ENCODE data around the gene KRTAP10-1.

The KRTAP10-1 gene

DNA sequence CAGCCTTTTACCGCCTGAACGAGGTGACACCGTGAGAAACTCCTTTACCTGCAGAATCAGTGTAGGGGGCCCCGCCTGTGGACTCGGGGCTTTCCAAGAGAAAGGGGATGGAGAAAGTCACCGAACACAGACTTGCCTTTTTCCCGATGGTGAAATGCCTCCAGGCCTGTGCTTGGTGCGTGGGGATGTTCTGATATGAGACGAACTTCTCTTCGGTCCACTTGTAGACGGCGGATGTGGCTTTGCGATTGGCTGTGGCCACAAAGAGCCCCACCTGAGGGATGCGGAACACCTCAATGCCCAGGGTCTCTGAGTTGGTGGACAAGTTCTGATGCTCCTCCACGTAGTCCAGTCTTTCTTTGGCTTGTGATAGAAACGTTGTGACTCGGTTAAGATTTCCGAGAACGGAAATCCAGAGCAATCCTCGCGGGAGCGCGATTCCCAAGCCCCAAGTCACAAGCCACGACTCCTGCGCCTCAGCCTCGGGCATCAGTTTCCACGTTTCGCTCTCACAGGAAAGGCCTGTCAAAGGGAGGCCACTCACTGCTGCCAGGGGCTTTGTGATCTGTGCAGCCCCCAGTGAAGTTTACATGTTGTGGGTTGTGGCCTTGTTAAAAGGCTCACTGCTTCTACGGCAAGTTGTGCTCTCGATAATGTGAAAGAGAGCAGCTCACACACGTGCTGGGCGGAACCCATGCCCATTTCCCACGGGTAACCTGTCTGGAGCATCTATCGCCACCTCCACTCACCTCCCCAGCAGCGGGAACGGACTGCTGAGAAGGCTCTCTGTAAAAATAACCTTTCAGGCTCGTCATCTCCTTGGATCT lies 12.6 kb downstream of the KRTAP10-1 start:
- DNase-seq = no peak

DNA sequence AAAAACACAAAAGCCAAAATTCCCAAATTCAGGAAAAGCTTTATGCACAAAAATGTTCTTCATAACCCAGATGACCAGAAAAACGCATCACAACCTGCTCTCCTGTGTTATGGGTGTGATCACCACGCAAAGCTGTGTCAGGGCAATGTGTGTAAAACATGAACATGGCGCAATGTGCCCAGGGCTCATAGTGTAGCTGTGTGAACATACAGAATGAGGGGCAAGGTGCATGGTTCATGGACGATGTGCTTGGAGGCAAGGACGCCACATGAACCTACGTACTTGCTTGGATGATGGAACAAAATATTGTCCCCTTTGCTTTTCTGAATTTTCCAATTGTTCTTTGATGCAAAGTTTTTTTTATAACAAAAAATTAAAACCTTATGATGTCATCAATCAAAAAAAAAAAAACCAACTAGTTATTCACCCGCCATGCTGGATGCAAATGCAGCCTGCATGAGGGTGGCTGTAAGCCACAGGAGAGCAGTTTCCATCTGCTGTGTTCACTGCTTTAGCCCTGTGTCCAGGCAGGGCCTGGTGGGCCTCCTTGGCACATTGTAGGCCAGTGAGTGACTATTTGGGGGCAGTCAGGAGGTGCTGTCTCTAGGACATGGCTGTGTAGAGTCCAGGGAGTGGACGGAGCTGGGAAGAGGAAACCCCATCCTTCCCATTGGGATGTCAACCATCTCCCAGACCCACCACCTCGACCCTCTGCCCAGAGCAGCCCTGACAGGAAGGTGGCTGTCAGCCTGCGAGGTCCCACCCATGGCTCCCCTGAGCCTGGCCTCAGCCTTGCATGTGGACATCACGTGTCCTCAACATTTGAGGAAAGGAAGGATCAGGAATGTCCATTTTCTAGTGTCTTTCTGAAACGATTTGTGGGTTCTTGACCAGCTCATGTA lies 13.6 kb downstream of the KRTAP10-1 start:
- DNase-seq = no peak

DNA sequence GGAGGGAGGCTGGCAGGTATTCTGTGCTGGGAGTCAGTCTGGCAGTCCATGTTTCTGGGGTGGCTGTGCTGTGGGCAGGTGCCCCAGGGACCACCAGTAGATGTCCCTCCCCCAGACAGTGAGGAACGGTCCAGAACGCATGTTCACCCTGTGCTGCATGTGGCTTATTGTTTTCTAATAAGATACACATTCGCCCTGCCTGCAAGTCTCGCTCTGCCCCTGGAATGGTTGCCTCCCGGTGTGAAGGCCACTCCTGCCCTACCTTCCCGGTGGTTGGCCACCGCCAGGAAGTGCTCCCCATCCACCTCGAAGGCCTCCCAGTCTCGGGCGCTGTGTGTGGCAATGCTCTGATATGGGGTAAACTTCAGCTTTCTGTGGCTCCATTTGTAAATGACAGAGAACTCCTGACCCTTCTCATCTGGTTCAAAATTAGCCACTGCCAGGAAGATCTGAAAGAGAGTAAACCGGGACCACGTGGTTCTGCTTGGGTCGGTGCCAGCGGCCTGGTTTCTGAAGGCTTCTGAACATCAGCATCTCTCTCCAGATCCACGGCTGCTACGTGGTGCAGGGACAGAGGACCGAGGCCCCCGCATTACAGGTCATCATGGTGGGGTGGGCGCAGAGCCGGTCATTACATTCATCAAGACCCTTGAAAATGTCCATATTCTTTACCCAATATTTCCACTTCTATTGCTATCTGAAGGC lies 14.5 kb downstream of the KRTAP10-1 start:
- DNase-seq = no peak

DNA sequence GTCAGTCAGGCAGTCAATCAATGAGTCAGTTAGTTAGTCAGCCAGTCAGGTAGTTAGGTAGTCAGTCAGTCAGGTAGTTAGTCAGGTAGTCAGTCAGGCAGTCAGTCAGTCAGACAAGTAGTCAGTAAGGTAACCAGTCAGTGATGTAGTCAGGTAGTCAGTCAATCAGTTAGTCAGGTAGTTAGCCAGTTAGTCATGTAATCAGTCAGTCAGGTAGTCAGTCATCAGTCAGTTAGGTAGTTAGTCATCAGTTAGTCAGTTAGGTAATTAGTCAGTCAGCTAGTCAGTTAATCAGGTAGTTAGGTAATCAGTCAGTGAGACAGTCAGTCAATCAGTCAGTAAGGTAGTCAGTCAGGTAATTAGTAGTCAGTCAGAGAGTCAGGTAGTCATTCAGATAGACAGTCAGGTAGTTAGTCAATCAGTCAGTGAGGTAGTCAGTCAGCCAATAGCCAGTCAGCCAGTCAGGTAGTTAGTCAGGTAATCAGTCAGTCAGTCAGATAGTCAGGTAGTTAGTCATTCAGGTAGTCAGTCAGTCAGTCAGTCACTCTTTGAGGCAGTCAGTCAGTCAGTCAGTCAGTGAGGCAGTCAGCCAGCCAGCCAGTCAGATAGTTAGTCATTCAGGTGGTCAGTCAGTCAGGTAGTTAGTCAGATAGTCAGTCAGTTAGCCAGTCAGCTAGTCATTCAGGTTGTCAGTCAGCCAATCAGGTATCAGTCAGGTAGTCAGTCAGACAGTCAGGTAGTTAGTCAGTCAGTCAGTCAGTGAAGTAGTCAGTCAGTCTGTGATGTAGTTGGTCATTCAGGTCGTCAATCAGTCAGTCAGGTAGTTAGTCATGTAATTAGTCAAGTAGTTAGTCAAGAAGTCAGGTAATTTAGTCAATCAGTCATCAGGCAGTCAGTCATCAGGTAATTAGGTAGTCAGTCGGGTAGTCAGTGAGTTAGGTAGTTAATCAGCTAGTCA lies 15.3 kb downstream of the KRTAP10-1 start:
- DNase-seq = no peak

DNA sequence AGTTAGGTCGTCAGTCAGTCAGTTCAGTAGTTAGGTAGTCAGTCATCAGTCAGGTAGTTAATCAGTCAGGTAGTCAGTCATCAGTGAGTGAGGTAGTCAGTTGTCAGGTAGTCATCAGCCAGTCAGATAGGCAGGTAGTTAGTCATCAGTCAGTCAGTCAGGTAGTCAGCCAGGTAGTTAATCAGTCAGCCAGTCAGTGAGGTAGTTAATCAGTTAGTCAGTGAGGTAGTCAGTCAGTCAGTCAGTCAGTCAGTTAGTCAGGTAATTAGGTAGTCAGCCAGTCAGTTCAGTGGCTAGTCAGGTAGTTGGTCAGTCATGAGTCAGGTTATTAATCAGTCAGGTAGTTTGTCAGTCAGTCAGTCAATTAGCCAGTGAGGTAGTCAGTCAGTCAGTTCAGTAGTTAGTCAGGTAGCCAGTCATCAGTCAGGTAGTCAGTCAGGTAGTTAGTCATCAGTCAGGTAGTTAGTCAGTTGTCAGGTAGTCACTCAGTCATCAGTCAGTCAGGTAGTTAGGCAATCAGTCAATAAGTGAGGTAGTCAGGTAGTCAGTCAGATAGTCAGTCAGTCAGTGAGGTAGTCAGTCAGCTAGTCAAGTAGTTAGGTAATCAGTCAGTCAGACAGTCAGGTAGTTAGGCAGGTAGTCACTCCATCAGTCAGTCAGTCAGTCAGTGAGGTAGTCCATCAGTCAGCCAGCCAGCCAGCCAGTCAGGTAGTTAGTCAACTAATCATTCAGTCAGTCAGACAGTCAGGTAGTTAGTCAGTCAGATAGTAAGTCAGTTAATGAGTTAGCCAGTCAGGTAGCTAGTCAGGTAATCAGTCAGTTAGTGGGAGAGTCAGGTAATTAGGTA lies 16.2 kb downstream of the KRTAP10-1 start:
- DNase-seq = no peak

DNA sequence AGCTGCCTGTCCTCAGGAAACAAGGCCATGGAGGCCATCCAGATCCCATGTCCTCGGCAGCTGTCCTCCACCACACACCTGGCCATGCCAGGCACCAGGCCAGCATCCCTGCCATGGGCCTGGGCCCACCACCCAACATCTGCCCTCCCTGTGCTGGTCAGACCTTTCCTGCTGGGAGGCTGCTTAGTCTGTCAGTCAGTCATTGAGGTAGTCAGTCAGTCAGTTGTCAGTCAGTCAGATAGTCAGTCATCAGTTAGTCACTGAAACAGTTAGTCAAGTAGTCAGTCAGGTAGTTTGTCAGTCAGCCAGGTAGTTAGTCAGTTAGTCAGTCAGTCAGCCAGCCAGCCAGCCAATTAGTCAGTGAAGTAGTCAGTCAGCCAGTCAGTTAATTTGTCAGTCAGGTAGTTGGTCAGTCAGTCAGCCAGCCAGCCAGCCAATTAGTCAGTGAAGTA lies 17.2 kb downstream of the KRTAP10-1 start:
- no peak for DNase-seq

DNA sequence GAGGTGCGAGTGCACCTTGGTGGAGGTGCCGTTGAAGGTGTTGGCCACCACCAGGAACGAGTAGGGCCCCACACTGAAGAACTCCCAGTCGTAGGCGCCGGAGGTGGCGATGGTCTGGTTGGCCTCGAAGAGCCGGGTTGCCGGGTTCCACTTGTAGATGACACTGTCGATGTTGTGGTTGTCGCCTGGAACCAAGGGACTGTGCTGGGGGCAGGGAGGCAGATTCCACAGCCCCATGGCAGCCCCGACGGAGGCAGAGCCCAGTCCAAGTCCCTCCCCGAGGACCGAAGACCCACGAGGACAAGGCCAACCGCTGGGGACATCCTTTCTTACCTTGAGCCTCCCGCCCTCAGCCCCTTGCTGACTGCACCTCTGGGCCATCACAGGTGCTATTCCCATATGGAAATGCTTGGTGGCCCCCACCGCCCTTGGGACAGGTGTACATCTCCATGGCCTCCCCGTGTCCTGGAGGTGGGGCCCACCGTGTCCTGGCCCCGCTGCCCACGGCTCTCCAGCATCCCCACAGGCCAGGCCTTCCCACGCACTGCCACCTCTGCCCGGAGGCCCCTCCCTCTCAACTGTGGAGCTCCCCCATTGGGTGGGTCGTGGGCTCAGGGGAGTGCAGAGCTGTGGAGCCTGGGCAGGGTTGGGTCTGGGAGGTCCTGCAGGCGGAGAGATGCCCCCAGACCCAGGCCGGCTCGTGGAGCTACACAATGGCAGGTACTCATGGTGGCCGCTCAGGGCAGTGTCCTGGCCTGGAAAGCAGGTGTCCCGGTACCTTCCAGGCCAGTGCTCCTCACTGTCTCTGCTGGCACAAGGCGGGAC lies 17.9 kb downstream of the KRTAP10-1 start:
- DNase-seq = no peak

DNA sequence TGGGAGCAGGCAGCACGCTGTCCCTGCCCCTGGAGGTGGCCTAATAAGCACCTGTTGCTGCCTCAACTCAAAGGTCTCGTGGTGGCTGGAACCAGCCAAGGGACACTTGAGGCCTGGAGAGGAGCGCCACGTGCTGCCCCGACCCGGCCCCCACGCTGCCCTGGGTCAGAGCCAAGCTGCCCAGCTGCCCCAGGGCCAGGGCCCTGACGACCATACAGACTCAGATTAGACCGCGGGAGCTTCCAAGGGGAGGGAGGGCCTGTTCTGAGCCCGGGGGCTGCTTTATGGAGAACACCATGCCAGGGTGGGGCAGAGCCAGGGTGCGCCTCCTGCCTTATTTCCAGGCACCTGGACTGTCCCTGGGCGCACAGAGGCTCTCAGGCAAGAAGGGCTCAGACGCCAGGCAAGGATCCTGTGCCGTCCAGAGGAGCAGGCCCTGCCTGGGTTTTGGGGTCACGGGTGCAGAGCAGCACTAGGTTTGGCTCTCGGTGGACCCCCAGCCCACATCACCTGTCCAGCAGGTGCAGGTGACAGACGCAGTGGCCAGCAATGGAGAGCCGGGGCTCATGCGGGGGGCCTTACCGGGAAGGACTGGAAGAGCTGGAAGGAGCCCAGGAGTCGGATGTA lies 18.6 kb downstream of the KRTAP10-1 start:
- DNase-seq = no peak

DNA sequence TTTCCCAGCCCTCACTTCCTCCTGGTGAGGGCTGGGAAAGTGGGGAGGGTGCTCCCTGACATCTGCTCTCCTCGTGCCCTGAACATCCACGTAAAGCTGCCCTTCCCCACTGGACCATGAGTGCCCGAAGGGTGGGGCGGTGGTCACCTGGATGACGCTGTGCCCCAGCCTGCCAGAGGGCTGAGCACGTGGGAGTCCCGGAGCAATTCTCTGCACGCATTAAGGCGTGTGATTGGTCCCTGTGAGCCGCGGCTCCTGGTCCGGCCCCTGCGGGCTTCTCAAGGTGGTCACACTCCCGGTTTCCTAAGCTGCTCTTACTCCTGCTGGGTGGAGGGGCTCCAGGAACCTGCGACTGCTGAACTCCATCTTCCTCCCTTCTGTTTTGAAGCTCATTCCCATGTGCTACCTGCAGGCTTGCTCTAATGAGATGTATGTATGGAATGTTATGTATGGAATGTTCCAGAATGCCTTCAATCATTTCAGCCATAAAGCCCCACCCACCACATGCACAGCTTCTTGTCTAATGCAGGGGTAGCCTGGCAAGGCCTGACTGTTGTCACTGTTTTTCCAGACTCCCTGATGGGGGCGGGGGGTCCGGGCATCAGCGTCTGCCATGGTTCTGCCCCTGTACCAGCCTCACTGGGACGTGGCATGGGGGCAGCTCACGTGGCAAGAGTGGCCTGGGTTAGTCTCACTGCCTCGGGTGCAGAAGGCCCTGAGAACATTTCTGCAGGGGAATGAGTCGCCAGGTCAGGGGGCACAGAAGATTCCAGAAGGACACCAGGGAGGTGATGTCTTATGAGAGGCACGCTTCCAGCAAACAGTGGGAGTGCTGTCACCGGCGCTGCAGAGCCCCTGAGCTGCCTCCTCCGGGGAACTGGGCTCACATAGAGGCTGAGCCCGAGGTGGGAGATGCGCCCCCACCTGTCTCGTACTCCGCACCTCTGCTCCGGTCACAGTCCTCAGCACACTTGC lies 19.4 kb downstream of the KRTAP10-1 start:
- no peak for DNase-seq

DNA sequence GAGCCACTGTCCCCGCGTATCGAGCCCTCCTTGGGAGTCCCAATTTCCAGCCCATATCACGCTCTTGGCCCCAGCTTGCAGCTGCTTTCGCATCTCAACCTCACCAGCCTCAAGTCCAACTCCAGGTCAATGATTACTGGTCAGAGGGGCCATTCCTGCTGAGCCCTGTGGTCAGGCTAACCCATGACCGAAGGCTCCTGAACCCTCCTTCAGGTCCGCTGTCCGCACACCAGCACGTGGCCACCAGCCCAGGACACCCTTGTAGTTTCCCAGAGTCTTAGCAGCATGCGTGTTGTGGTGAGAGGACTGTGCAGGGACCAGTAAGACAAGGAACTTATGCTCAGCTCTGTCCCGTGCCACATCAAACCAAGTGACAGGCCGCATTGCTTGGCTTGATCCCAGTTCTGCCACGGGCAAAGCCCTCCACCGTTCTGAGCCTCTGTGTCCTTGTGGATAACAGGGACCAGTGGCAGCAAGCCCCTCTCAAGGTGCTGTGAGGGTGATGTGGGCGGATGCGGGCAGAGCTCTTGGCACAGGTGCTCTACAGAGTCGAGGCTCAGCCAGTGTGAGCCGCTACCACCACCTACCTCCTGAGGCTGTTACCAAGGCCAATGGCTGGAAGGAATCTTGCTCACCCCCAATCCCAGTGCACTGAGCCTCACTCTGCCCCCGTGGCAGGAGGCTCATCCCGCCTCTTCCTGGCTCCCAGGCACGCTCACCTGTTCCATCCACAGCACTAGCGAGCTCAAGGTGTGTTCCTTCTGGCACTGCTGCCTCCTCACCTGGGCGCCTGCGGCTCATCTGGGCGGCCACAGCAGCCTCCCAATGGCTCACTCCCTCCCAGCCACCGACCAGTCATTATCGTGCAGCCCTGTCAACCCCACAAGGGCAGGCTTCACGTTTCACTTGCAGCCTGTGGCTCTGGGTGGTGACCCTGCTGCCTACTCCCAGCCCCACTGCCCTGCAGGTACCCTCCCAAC lies 20.4 kb downstream of the KRTAP10-1 start:
- DNase-seq = no peak

DNA sequence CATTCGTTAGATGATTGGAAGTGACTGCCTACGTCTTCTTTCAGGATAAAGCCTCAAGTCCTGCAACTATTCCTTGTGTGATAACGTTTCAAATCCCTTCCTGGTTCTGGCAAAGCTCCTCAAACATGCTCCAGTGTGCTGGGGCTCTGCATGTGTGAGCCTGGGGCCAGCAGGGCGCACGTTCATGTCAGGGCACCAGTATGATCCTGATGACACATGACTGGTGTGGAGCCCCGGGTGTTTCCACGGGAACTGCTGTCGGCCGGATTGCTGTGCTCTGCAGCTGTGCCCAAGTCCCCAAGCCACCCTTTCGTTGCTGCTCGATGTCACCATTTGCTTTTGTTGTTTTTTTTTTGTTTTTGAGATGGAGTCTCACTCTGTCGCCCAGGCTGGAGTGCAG lies 21.3 kb downstream of the KRTAP10-1 start:
- no peak for DNase-seq

DNA sequence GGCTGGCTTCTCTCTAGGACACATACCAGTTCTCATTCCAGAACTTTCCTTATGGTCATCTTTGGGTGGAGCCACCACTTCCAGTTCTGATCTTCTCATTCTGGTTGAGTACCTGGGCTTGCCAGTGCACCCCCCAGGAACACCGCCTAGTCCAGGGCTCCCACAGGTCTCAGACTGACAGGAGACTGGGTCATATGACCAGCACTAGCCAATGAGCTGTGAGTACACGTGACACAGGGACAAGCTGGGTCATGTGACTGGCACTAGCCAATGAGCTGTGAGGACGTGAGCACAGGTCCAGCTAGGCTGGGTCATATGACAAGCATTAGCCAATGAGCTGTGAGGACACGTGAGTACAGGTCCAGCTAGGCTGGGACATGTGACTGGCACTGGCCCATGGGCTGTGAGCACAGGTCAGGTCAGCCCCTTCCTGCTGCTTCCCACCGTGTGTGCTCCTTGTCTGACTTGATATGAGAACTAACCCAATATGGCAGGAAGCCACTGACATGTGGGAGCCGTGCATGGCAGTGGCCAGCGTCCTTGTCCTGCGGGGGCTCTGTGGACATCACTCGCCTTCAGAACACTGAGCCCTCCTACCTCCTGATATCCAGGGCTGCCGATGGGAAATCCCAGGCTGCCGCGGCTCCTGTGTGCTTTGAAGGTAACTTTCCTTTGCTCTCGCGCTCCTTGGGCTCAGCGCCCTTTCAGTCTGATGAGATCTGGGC lies 22.7 kb downstream of the KRTAP10-1 start:
- DNase-seq = peak; percentile 10

DNA sequence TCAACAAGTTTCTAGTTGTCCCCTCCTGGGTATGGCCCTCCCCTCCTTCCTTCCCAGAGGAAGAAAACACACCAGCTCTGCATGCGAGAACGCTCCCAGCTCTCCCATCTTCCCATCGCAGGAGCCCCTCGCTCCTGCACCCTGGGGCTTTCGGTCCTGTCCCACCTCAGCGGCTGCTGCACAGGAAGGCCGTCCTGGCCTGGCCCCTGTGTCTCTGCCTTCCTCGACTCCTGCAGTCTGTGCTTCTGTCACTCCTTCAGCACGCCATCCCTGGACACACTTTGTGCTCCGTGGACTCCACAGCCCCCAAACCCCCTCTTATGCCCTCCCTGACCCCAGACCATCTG lies 23.2 kb downstream of the KRTAP10-1 start:
- no peak for DNase-seq

DNA sequence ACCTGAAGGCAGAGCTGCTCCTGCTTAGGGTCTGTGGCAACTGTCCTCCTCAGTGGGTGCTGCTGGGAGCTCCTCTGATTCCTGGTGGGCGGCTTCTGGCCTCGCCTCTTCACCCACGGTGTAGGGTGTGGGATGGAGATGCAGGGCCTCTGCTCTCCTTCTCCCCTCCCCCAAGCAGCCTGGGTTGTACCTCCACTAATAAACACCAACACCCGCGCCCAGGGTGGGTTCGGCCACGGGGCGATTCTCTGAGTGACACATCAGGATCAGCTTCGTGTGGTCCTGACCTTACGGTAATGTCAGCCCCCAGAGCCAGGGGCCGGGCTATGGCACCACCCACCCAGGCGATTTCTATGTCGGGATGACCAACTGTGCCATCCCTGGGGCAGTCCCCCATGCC lies 23.7 kb downstream of the KRTAP10-1 start:
- no peak for DNase-seq

DNA sequence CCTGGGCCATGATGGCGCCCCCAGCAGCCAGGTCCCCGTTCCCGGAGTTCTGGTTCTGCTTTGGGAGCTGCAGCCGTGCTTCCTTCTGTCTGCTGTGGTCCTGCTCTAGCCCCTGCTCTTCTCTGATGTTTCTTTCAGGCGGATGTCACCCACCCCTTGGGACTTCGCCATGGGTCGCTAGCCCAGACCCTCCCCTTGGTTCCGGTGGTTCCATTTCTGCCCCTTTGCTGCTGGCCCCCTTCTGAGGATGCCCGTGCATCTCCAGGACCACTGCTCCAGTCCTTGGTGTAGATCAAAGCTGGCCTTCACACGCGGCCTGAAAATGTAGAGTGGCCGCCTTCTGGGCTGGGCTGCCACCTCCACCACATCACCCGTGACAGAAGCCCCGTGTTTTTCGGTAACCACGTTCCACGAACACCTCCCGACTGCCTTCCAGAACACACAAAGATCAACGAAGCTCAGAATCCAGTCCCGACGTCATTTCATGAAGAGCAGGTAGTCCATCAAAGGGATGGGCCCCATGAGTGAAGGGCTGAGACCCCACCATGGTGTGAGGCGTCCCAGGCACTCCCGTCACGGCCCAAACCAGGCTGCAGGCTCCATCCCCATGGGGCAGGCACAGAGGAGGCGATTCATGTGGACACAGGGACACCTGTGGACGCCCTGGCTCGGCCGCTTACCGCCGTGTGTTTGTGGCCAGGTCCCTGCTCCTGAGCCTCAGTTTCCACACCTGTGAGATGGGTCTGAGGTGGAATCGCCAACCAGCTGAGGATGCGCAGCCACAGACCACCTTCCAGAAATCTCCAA lies 24.4 kb downstream of the KRTAP10-1 start:
- DNase-seq = no peak
